Tibial artery (tissue), 4 donors: ENCODE data around the gene VAC14.
A peak's percentile ranks its signal among the peaks of the same experiment; 100 is the strongest.

Experiments used
- DNase-seq, 2 donors: peaks; one replicate each; pipeline ENCODE4 v3.0.0-alpha.2; 2019
- H3K27ac ChIP-seq, 2 donors: fragments of 200-600 bp; sonication (generic) in 1 of 2; 1 replicate in 1 of 2; 2 replicates in 1 of 2; pipeline ENCODE4 v1.5.1; 2018 to 2019; ENCODE audit warnings: mild to moderate bottlenecking in 1 of 2
- H3K27me3 ChIP-seq, 2 donors: fragments of 200-600 bp; sonication (generic) in 1 of 2; one replicate each; pipeline versions ENCODE4 v1.5.1 to v1.6.0; 2016 to 2019
- H3K36me3 ChIP-seq, 3 donors: fragments of 200-600 bp; sonication (generic) in 2 of 3; one replicate each; pipeline ENCODE4 v1.5.1; 2016 to 2019; ENCODE audit warnings: mild to moderate bottlenecking in 2 of 3
- H3K4me1 ChIP-seq, 4 donors: fragments of 200-600 bp; sonication (generic) in 2 of 4; 1 replicate in 3 of 4; 2 replicates in 1 of 4; pipeline ENCODE4 v1.5.1; 2016 to 2019
- H3K4me3 ChIP-seq, 2 donors: fragments of 200-600 bp; sonication (generic) in 1 of 2; 1 replicate in 1 of 2; 2 replicates in 1 of 2; pipeline ENCODE4 v1.5.1; 2018 to 2019; ENCODE audit warnings: mild to moderate bottlenecking in 2 of 2
- H3K9me3 ChIP-seq, 3 donors: fragments of 200-600 bp; sonication (generic) in 1 of 3; one replicate each; pipeline ENCODE4 v1.5.1; 2016 to 2019
- intact Hi-C: fragments of 100-400 bp; cut with DNase I; formaldehyde crosslinking; loops from one replicate; pipeline ENCODE4 v1.15.0; 2023; ENCODE audit warnings: low total_unique reads
- TF ChIP-seq, protein P1 (sequence below), 2 experiments: fragments of 200-600 bp in 1 of 2; fragments of 450-650 bp in 1 of 2; IDR thresholded peaks; one replicate each; pipeline ENCODE4 v1.5.1; 2017 to 2019; ENCODE audit warnings: antibody characterized with exemption in 2 of 2, mild to moderate bottlenecking in 1 of 2, moderate library complexity in 1 of 2

Gene VAC14

DNA sequence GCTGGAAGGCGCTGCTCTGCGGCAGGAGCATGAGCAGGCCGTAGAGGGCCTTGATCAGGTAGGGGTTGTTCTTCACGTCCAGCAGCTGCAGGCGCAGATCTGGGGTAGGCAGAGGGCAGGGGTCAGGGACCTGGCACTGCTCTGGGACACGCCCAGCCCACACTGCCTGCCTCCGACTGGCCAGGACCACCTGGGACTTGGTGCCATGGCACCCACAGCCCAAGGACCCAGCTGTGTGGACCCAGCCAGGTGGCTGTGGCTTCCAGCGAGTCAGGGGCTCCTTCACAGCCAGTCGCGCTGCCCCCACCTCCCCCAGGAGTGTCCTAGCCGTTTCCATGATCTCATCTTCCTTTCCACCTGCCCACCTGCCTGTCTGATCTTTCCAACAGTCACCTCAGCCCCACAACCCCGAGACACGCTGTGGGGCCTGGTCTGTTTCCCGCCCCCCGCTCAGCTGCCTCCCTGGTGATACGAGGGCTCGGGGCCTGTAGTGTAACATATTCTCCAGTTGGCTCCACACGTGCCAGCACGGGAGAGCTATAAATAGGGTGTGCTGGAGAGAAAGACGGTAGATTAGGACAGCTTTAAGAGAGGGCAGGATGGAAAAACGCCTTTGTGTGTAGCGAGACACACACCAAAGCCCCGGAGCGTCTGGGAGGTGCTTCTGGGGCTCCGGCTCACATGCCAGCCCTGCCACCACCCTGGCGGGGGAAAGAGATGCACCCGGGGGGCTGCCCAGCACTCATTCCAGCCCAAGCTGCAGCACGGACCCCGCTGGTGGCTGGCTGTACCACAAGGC, 107.9 kb downstream of the VAC14 start:
- intact Hi-C loops, result no loop called here
- Histone ChIP-seq H3K4me1 (peaks cover 37 to 99% (median 93%) of the 10 kb centered on the region in 4 donors), H3K36me3 (no peaks in the 10 kb centered on the region), H3K4me3 (no peak overlapping the region), H3K9me3 (no peaks in the 10 kb centered on the region), H3K27me3 (no peaks in the 10 kb centered on the region), H3K27ac (peak overlapping the region; percentile 99 to 100)
- TF ChIP-seq, protein P1, sequence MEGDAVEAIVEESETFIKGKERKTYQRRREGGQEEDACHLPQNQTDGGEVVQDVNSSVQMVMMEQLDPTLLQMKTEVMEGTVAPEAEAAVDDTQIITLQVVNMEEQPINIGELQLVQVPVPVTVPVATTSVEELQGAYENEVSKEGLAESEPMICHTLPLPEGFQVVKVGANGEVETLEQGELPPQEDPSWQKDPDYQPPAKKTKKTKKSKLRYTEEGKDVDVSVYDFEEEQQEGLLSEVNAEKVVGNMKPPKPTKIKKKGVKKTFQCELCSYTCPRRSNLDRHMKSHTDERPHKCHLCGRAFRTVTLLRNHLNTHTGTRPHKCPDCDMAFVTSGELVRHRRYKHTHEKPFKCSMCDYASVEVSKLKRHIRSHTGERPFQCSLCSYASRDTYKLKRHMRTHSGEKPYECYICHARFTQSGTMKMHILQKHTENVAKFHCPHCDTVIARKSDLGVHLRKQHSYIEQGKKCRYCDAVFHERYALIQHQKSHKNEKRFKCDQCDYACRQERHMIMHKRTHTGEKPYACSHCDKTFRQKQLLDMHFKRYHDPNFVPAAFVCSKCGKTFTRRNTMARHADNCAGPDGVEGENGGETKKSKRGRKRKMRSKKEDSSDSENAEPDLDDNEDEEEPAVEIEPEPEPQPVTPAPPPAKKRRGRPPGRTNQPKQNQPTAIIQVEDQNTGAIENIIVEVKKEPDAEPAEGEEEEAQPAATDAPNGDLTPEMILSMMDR (IDR thresholded peaks at IDR 0.05), result no peak
- DNase-seq, result peak; percentile 73 to 88

DNA sequence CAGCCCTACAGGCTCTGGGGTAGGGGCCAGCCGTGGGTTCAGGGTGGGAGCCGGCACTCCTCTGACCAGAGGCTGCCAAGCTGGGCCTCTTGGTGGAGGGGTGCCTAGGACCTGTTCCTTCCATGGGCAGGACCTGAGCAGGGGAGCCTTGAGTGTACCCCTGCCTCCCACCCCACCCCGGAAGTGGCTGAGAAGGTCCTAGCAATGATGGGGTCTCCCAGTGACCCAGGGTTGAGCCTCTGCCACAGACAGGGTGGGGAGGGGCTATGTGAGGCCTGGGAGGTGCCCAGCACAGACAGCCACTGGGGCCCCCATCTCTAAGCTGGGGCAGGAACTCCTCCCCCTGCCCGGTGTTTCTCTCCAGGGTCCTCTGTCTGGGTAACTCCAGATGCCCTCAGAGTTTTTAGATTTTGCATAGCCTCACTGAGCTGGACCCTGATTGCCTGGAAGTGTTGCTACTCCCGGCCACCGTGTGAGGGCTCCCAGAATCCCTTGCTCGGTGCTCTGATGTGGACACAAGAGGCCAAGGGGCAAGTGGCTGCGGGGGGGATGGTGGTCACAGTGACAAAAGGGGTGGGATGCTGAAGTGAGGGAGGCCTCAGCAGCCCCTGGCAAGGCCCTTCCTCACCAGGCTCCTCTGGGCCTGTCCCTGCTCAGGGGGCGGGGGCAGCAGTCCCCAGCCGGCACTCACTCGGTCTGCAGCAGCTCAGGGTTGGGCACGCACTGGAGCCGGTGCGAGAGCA, 108.7 kb downstream of the VAC14 start:
- intact Hi-C loops, result no loop called here
- Histone ChIP-seq H3K27me3 (no peaks in the 10 kb centered on the region), H3K27ac (peak overlapping the region; percentile 99 to 100), H3K4me3 (no peak overlapping the region), H3K9me3 (no peaks in the 10 kb centered on the region), H3K36me3 (no peaks in the 10 kb centered on the region), H3K4me1 (peaks cover 37 to 99% (median 93%) of the 10 kb centered on the region in 4 donors)
- DNase-seq, result peak; percentile 71 to 91
- TF ChIP-seq, protein P1 (IDR thresholded peaks at IDR 0.05), result no peak

DNA sequence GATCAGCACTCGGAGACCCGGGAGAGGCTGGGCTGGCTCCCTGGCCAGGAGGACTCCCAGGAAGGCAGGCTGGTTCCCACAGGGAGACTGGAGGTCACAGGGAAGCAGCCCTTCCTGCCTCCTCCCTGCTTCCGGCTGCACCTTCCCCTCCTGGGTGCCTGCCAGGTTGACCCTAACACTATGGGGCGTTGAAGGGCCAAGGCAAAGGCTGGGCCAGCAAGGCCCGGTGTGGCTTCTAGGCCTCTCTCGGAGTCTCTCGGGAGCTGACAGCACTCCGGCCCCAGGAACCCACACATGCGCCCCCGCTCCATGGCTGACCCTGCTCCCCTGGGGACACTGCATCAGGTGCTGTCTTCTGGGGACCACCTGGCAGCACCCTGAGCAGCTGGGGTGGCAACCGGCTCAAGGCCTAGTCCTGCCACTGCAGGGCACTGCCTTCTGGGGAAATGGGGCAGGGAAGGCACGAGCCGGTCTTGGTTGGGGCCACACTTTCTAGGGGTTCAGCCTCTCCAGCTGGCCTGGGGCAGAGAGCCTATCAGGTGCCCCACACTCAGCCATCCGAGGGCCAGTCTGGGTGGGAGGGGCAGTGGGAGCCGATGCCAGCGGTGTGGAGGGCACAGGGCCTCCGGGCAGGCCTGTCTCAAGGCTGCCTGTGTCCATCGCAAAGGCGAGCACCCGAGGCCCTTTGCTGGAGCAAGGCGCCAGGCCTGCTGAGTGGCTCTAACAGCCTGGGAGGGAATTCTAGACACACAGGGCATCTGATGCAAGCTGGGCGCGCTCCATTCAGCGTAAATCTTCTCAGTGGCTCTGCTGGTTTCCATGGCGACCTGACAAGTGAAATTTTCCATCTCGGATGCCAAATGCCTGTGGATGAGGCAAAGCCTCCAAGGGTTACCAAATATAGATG, 109.5 kb downstream of the VAC14 start:
- TF ChIP-seq, protein P1 (IDR thresholded peaks at IDR 0.05), result no peak
- Histone ChIP-seq H3K9me3 (no peaks in the 10 kb centered on the region), H3K27me3 (no peaks in the 10 kb centered on the region), H3K36me3 (no peaks in the 10 kb centered on the region), H3K27ac (peak overlapping the region; percentile 99 to 100), H3K4me1 (peaks cover 37 to 99% (median 93%) of the 10 kb centered on the region in 4 donors), H3K4me3 (no peak overlapping the region)
- intact Hi-C loops, result no loop called here
- DNase-seq, result peak; percentile 93 to 98

DNA sequence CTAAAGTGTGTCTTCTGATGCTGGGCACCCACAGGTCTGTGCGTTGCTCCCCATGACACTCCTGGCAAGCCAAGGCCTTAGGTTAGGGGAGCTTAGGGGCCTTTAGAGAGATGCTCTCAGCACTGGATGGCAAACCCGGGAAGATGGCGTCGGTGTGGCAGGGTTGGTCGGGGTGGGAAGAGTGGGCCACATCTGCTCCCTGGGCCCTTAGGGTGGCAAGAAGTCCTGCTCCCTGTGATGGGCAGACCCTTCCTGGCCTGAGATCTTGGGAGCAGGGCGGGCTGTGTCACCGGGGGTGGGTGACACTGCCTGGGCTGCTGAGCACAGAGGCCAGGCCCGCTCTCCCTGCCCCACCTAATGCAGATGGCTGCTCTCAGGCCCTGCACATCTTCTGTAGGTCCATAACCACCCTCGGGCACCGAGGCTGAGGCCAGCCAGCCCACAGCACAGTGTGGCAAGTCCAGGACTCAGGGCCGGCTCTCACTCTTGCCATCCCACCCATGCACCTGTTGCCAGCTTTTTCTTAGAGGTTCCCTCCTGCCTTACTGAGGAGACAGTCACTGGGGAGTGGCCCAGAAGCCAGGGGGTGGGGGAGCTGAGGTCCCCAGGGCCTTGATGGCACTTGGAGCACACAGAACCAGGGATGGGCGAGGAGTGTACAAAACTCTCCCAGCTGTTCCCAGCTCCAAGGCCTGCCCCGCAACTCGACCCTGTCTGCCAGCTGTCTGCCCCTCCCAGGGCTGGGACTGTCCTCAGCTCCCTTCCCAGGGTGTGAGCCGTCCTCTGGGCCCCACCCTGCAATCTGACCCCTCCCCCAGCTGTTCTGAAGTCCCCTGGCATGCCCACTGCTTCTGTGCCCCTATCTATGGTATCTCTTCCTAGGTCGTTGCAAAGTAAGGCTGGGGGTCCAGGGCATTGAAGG, 110.7 kb downstream of the VAC14 start:
- intact Hi-C loops, result no loop called here
- no peaks in the 10 kb centered on the region for H3K9me3 ChIP-seq
- no peaks in the 10 kb centered on the region for H3K36me3 ChIP-seq
- H3K4me3 ChIP-seq, result no peak overlapping the region
- H3K4me1 ChIP-seq, result peaks cover 37 to 90% (median 88%) of the 10 kb centered on the region in 4 donors
- H3K27ac ChIP-seq, result peak overlapping the region; percentile 99 to 100
- TF ChIP-seq, protein P1 (IDR thresholded peaks at IDR 0.05), result no peak
- DNase-seq, result peak in 1 of 2 donors; percentile 66
- H3K27me3 ChIP-seq, result no peaks in the 10 kb centered on the region
